H9 (cell line): ENCODE data around the gene TEAD1. TPM values are rescaled to one million over a fixed set of nuclear protein-coding genes. Genes with fewer than 3 reads are reported as not detected.

Experiments
- DNase-seq: peaks from one replicate; pipeline ENCODE4 v3.0.0-alpha.2; 2017
- H2AFZ ChIP-seq: one replicate; pipeline ENCODE4 v1.6.1; 2013; ENCODE audit warnings: mild to moderate bottlenecking, low read length, control low read depth, moderate library complexity
- H2AK5ac ChIP-seq: 2 replicates; pipeline ENCODE4 v1.6.1; 2013; ENCODE audit warnings: low read length, control low read depth, mixed read lengths; ENCODE audit not compliant: insufficient read length
- H2BK120ac ChIP-seq: one replicate; pipeline ENCODE4 v1.6.1; 2013; ENCODE audit warnings: low read depth, mild to moderate bottlenecking, low read length, control low read depth, inconsistent platforms; ENCODE audit not compliant: poor library complexity, severe bottlenecking
- H2BK12ac ChIP-seq: 2 replicates; pipeline ENCODE4 v1.6.1; 2013; ENCODE audit warnings: low read length, control low read depth, mixed read lengths, low read depth; ENCODE audit not compliant: insufficient read length
- H2BK15ac ChIP-seq: 2 replicates; pipeline ENCODE4 v1.6.1; 2013; ENCODE audit warnings: low read depth, low read length, control low read depth
- H2BK20ac ChIP-seq: one replicate; pipeline ENCODE4 v1.6.1; 2013; ENCODE audit warnings: low read depth, mild to moderate bottlenecking, low read length, control low read depth, inconsistent platforms; ENCODE audit not compliant: poor library complexity, severe bottlenecking
- H2BK5ac ChIP-seq: 2 replicates; pipeline ENCODE4 v1.6.1; 2013; ENCODE audit warnings: low read length, control low read depth, mixed read lengths; ENCODE audit not compliant: insufficient read length
- H3K14ac ChIP-seq: 2 replicates; pipeline ENCODE4 v1.6.1; 2013; ENCODE audit warnings: low read length, control low read depth; ENCODE audit not compliant: insufficient read depth
- H3K18ac ChIP-seq: 2 replicates; pipeline ENCODE4 v1.6.1; 2013; ENCODE audit warnings: low read depth, mild to moderate bottlenecking, mixed read lengths, low read length, control low read depth; ENCODE audit not compliant: insufficient read length
- H3K23ac ChIP-seq: 2 replicates; pipeline ENCODE4 v1.6.1; 2013; ENCODE audit warnings: low read length, control low read depth, mixed read lengths, low read depth; ENCODE audit not compliant: insufficient read length
- H3K23me2 ChIP-seq: 2 replicates; pipeline ENCODE4 v1.6.1; 2013; ENCODE audit warnings: low read depth, mild to moderate bottlenecking, mixed read lengths, low read length, control low read depth; ENCODE audit not compliant: insufficient read length, poor library complexity, severe bottlenecking
- H3K27ac ChIP-seq: 2 replicates; pipeline ENCODE4 v1.5.1; 2013; ENCODE audit warnings: low read length, control low read depth, mixed read lengths, low read depth; ENCODE audit not compliant: insufficient read length
- H3K27me3 ChIP-seq: 2 replicates; pipeline ENCODE4 v1.6.1; 2013; ENCODE audit warnings: low read length, control low read depth, inconsistent platforms; ENCODE audit not compliant: insufficient read depth
- H3K4ac ChIP-seq: 2 replicates; pipeline ENCODE4 v1.6.1; 2013; ENCODE audit warnings: low read depth, mild to moderate bottlenecking, control low read depth, inconsistent platforms, low read length, moderate library complexity
- H3K4me1 ChIP-seq: 2 replicates; pipeline ENCODE4 v1.6.1; 2013; ENCODE audit warnings: low read length, control low read depth, inconsistent platforms; ENCODE audit not compliant: insufficient read depth
- H3K4me2 ChIP-seq: 2 replicates; pipeline ENCODE4 v1.6.1; 2013; ENCODE audit warnings: low read length, control low read depth, mixed read lengths; ENCODE audit not compliant: insufficient read length, insufficient read depth
- H3K56ac ChIP-seq: 2 replicates; pipeline ENCODE4 v1.6.1; 2013; ENCODE audit warnings: low read depth, mild to moderate bottlenecking, mixed read lengths, low read length, control low read depth; ENCODE audit not compliant: insufficient read length
- H3K79me1 ChIP-seq: 2 replicates; pipeline ENCODE4 v1.6.1; 2013; ENCODE audit warnings: low read depth, mild to moderate bottlenecking, moderate library complexity, low read length, control low read depth, inconsistent platforms; ENCODE audit not compliant: insufficient read depth, poor library complexity, severe bottlenecking
- H3K79me2 ChIP-seq: 2 replicates; pipeline ENCODE4 v1.6.1; 2013; ENCODE audit warnings: low read length, control low read depth, inconsistent platforms; ENCODE audit not compliant: insufficient read depth
- H3K9ac ChIP-seq: 2 replicates; pipeline ENCODE4 v1.6.1; 2013; ENCODE audit warnings: low read length, control low read depth, mixed read lengths; ENCODE audit not compliant: insufficient read length; ENCODE audit errors: extremely low read depth
- H3K9me3 ChIP-seq: one replicate; pipeline ENCODE4 v1.6.1; 2013; ENCODE audit warnings: low read depth, low read length, inconsistent platforms; ENCODE audit not compliant: control insufficient read depth
- H3T11ph ChIP-seq: one replicate; pipeline ENCODE4 v1.6.1; 2013; ENCODE audit warnings: mild to moderate bottlenecking, low read length, control low read depth, inconsistent platforms
- H4K20me1 ChIP-seq: one replicate; pipeline ENCODE4 v1.6.1; 2013; ENCODE audit not compliant: control insufficient read depth, insufficient read length, insufficient read depth
- H4K5ac ChIP-seq: 2 replicates; pipeline ENCODE4 v1.6.1; 2013; ENCODE audit warnings: low read depth, mild to moderate bottlenecking, mixed read lengths, low read length, control low read depth; ENCODE audit not compliant: insufficient read length
- H4K8ac ChIP-seq: replicated peaks from 2 replicates; pipeline ENCODE4 v1.6.1; 2013; ENCODE audit warnings: low read length, control low read depth, mixed read lengths, low read depth; ENCODE audit not compliant: insufficient read length
- H4K91ac ChIP-seq: 2 replicates; pipeline ENCODE4 v1.6.1; 2013; ENCODE audit warnings: low read depth, mild to moderate bottlenecking, moderate library complexity, mixed read lengths, low read length, control low read depth; ENCODE audit not compliant: insufficient read length
- H3K27ac Mint-ChIP-seq, 3 experiments: 2 replicates in 2 of 3; 3 replicates in 1 of 3; pipeline ENCODE4 v1.8.0; 2020 to 2021; ENCODE audit warnings: mixed read lengths in 3 of 3, mild to moderate bottlenecking in 1 of 3, moderate library complexity in 1 of 3
- H3K27me3 Mint-ChIP-seq: 2 replicates; pipeline ENCODE4 v1.8.0; 2021; ENCODE audit warnings: low read depth, mild to moderate bottlenecking, moderate library complexity, mixed read lengths
- H3K36me3 Mint-ChIP-seq, 3 experiments: 2 replicates in 2 of 3; 3 replicates in 1 of 3; pipeline ENCODE4 v1.8.0; 2020 to 2021; ENCODE audit warnings: low read depth in 3 of 3, mixed read lengths in 3 of 3; ENCODE audit not compliant: insufficient read depth in 1 of 3
- H3K4me1 Mint-ChIP-seq, 2 experiments: 2 replicates each; pipeline ENCODE4 v1.8.0; 2020; ENCODE audit warnings: mixed read lengths in 2 of 2
- H3K4me3 Mint-ChIP-seq, 2 experiments: 2 replicates in 1 of 2; 3 replicates in 1 of 2; pipeline ENCODE4 v1.8.0; 2020 to 2021; ENCODE audit warnings: mild to moderate bottlenecking in 2 of 2, mixed read lengths in 2 of 2, moderate library complexity in 1 of 2
- H3K9me3 Mint-ChIP-seq, 2 experiments: 2 replicates in 1 of 2; 3 replicates in 1 of 2; pipeline ENCODE4 v1.8.0; 2020; ENCODE audit warnings: mild to moderate bottlenecking in 2 of 2, mixed read lengths in 2 of 2, moderate library complexity in 1 of 2
- CTCF ChIP-seq: fragments of 200-600 bp; sonication (generic); conservative IDR thresholded peaks from 3 replicates; pipeline ENCODE4 v1.8.0; 2021; ENCODE audit warnings: antibody characterized with exemption, mild to moderate bottlenecking
- WGBS: extraction: QIAGEN DNeasy Blood & Tissue Kit; methylation state at CpG from one replicate; pipeline ENCODE4 v1.1.7; 2013; ENCODE audit warnings: missing lambda C conversion rate, low lambda C conversion rate, mixed read lengths; ENCODE audit not compliant: insufficient read length; ENCODE audit errors: extremely low coverage; 5-methylcytosine and 5-hydroxymethylcytosine counted together
- total RNA-seq: library from RNA; stranded (reverse); gene quantifications from 2 replicates; pipeline ENCODE4 v1.2.1, GENCODE V29; 2021

TEAD1 gene
- total RNA-seq, 1 experiment from 2014 or later: 75.1 TPM

- no CpG with 5 or more reads among the region's 10 CpGs for WGBS
- Histone ChIP-seq H3K9me3 (no peaks in the 10 kb centered on the region), H4K5ac (no peak overlapping the region), H3K4ac (no peak overlapping the region), H3K4me1 (peaks cover 7% of the 10 kb centered on the region; the same call in 1 of the 2 replicates), H3K23me2 (no peaks in the 10 kb centered on the region), H3K27ac (no peak overlapping the region), H4K20me1 (no peaks in the 10 kb centered on the region), H3K79me2 (peaks cover 6% of the 10 kb centered on the region; the same call in 1 of the 2 replicates), H3K4me2 (no peak overlapping the region), H2BK20ac (no peak overlapping the region), H2BK120ac (no peak overlapping the region), H3K9ac (no peak overlapping the region), H4K8ac (no peak overlapping the region), H3K27me3 (no peaks in the 10 kb centered on the region), H3T11ph (no peak overlapping the region), H2BK5ac (no peak overlapping the region), H3K23ac (no peak overlapping the region), H2AK5ac (no peak overlapping the region), H3K14ac (no peak overlapping the region), H2BK12ac (no peak overlapping the region), H3K56ac (no peak overlapping the region), H2BK15ac (no peak overlapping the region), H4K91ac (no peak overlapping the region), H2AFZ (no peak overlapping the region), H3K79me1 (no peaks in the 10 kb centered on the region), H3K18ac (no peak overlapping the region)
- Mint-ChIP-seq H3K4me3 (no peak overlapping the region), H3K36me3 (peaks cover 3 to 4% (median 4%) of the 10 kb centered on the region in 3 experiments; a peak in 2 of 7 replicates), H3K27me3 (no peaks in the 10 kb centered on the region), H3K27ac (peak overlapping the region in 2 of 3 experiments; percentile 41 to 63; a peak in 3 of 7 replicates), H3K9me3 (no peaks in the 10 kb centered on the region; a peak in 2 of 5 replicates), H3K4me1 (peaks cover 52 to 58% of the 10 kb centered on the region in 2 experiments)
- DNase-seq: no peak
- TF ChIP-seq CTCF: no peak
Measured at GRCh38 chr11:12744826-12745502, 70.7 kb downstream of the TEAD1 start.
